Ectodermal cell (in vitro differentiated cells): ENCODE results near the gene PRICKLE2.

ENCODE experiments used
- H3K27ac ChIP-seq: 2 replicates; pipeline ENCODE4 v1.7.0; 2013; ENCODE audit warnings: mild to moderate bottlenecking, low read depth, low read length; ENCODE audit not compliant: insufficient read depth, poor library complexity, severe bottlenecking
- H3K27me3 ChIP-seq: 2 replicates; pipeline ENCODE4 v1.7.0; 2013; ENCODE audit warnings: mild to moderate bottlenecking, low read length; ENCODE audit not compliant: insufficient read depth, control insufficient read depth, poor library complexity, severe bottlenecking
- H3K36me3 ChIP-seq: one replicate; pipeline ENCODE4 v1.7.0; 2013; ENCODE audit warnings: low read length; ENCODE audit not compliant: control insufficient read depth, insufficient read depth
- H3K4me1 ChIP-seq: one replicate; pipeline ENCODE4 v1.7.0; 2013; ENCODE audit warnings: low read length; ENCODE audit not compliant: control insufficient read depth, insufficient read depth
- H3K4me3 ChIP-seq: 2 replicates; pipeline ENCODE4 v1.7.0; 2013; ENCODE audit warnings: low read depth, low read length, control low read depth; ENCODE audit not compliant: insufficient read depth
- H3K9me3 ChIP-seq: 2 replicates; pipeline ENCODE4 v1.7.0; 2013; ENCODE audit warnings: mild to moderate bottlenecking, low read length, moderate library complexity; ENCODE audit not compliant: control insufficient read depth
- whole genome bisulfite sequencing, 2 experiments: methylation state at CpG; one replicate each; pipeline ENCODE4 v1.1.7; 2013; ENCODE audit warnings: missing lambda C conversion rate in 2 of 2; 5-methylcytosine and 5-hydroxymethylcytosine counted together

PRICKLE2 gene

DNA sequence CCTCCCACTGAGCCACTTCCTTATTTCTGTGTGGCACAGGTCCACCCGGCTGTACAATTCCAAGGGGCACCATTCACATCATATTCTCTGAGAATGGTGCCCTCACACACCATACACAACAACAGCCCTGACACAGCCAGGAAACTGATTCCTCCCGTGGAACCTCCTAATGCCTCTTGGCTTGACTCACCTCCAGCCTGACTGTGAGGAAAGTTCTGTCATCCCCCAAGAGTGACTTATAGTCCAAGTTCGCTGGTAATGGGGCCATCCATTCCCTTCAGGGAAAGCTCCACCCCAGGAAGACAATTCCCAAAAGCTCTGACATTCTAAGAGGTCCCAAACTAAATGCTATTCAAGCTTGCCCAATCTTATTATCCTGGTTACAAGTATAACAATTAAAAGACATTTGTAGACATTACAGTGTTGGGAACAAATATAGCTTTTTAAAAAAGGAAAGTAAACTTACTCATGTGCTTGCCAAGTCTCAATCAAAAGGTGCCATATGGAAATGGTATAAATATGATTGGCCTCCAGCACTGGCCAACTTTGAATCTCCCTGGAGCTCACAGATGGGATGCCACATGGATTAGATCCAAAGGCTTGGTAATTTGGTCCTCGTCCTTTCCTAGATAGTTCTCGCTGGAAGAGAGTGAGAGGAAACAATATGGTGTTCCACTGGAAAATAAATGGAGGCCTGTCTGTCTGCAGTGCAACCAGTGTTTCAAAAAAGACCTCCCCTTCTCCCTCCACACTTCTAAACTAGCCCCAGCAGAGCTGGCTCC, 145.7 kb downstream of the PRICKLE2 start:
- H3K9me3 ChIP-seq, result no peaks in the 10 kb centered on the region
- peaks cover 4% of the 10 kb centered on the region for H3K4me1 ChIP-seq
- no peaks in the 10 kb centered on the region for H3K27me3 ChIP-seq
- WGBS, 2 experiments, result 89 to 98% methylated on average over 5 of the region's 5 CpGs
- no peaks in the 10 kb centered on the region for H3K36me3 ChIP-seq
- no peak overlapping the region for H3K27ac ChIP-seq
- H3K4me3 ChIP-seq, result no peak overlapping the region

DNA sequence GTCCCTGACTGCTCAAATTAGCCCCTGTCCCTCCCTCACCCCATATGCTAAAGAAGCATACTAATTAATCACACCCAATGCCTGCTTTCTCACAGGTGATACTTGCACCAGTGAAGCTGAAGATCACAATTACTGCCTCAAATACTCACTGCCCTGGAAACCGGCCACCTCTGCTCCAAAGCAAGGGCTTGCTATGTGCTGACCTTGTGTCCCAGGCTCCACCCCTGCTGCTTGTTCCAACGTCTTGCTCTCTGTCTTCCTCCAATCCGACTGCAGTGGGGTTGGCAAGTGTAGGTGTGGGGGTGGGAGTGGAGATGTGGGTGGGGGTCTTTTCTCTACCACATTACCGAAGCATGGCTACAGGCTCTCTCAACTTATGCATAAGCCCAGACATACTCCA, 146.3 kb downstream of the PRICKLE2 start:
- Histone ChIP-seq H3K27ac (no peak overlapping the region), H3K4me1 (peaks cover 4% of the 10 kb centered on the region), H3K4me3 (no peak overlapping the region), H3K27me3 (no peaks in the 10 kb centered on the region), H3K9me3 (no peaks in the 10 kb centered on the region), H3K36me3 (no peaks in the 10 kb centered on the region)
- WGBS, 2 experiments, result 71 to 84% methylated on average over 4 of the region's 4 CpGs

DNA sequence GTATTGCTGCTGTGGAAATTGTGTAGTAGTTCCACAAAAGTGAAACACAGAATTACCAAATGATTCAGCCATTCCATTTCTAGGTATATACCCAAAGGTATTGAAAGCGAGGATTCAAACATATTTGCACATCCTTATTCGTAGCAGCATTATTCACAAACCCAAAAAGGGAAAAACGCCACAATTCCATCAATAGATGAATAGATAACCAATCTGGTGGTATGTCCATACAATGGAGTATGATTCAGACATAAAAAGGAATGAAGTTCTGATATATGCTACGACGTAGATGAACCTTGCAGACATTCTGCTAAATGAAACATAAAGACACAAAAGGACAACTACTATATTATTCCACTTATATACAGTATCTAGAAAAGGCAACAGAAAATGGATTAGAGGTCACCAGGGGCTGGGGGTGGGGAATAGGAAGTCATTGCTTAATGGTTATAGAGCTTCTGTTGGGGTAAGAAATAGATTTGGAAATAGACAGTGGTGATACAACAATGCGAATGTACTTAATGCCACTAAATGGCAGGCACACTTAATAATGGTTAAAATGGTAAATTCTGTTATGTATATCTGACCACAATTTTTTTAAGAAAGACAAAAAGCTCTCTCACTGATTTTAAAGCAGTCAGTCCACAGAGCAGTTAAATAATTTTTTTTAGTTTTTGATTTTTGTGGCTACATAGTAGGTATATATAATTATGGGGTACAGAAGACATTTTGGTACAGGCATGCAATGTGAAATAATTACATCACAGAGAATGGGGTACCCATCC, 150.2 kb downstream of the PRICKLE2 start:
- Histone ChIP-seq H3K9me3 (no peaks in the 10 kb centered on the region), H3K4me1 (no peaks in the 10 kb centered on the region), H3K27ac (no peak overlapping the region), H3K4me3 (no peak overlapping the region), H3K27me3 (no peaks in the 10 kb centered on the region), H3K36me3 (no peaks in the 10 kb centered on the region)
- WGBS, 2 experiments, result 95 to 96% methylated on average over 4 of the region's 6 CpGs

DNA sequence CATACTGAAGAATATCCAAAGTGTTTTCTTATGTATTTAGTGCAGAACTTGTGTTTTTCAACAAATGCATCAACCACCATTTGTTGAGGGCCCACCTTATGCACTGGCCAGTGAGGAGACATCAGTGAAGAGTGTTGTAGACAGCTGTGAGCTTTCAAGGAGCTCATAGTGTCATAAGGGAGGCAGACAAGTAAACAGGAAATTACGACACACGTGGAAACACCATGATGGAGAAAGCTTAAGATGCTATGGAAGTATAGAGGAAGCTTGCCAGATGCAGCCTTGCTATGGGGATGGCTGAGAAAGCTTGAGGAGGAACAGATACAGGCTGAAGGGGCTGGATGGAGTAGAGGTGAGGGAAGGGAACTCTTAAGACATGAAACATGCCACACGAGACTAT, 151.2 kb downstream of the PRICKLE2 start:
- Histone ChIP-seq H3K9me3 (no peaks in the 10 kb centered on the region), H3K4me3 (no peak overlapping the region), H3K4me1 (no peaks in the 10 kb centered on the region), H3K27ac (no peak overlapping the region), H3K36me3 (no peaks in the 10 kb centered on the region), H3K27me3 (no peaks in the 10 kb centered on the region)
- 90 to 93% methylated on average over 2 to 3 of the region's 3 CpGs for WGBS, 2 experiments

DNA sequence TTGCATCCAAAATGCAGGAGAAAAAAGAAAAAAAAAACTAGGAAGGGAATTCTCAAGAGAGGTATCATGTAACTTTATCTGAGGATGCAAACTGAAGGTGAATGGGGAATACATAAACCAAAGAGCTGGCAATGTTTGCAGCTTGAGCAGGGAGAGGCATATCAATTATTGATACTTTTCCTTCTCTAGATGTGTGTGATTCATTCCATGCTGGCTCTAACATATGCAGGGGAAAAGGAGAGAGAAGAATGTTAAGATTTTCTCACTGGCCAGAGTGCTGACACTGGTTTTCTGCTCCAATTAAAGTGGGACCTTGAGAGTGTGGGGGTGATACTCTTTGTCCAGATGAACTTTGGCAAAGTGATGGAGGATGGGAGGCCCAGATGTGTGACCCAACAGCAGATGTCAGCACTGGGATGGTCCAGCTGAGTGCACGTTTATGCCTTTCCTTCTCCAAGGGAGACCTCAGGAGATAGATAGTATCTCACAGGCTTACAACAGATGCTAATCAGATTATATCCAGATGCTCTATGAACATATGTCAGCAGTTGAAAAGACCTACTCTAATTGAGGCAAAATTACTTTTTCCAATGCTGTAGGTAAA, 152.0 kb downstream of the PRICKLE2 start:
- H3K27me3 ChIP-seq, result no peaks in the 10 kb centered on the region
- no peak overlapping the region for H3K4me3 ChIP-seq
- no peaks in the 10 kb centered on the region for H3K36me3 ChIP-seq
- H3K27ac ChIP-seq, result no peak overlapping the region
- H3K9me3 ChIP-seq, result no peaks in the 10 kb centered on the region
- WGBS, 2 experiments, result 65 to 66% methylated on average over 1 of the region's 1 CpG
- H3K4me1 ChIP-seq, result no peaks in the 10 kb centered on the region

DNA sequence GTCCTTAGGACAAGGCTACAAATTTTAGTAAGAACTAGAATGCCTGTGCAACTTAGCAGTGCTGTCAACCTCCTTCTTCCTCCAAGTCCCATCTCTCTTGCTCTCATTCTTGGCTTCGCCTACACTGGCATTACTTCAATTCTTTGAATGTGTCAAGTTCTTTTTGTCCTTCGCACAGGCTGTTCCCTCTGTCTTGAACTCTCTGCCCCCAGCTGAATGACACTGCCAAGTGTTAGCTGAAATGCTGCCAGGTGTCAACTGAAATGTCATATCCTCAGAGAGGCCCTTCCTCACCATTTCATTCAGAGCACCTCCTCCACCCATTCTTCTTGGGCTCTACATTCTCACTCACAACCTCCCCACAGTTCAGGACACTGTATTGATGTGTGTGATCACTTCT, 153.1 kb downstream of the PRICKLE2 start:
- Histone ChIP-seq H3K27ac (no peak overlapping the region), H3K27me3 (no peaks in the 10 kb centered on the region), H3K36me3 (no peaks in the 10 kb centered on the region), H3K9me3 (no peaks in the 10 kb centered on the region), H3K4me3 (no peak overlapping the region), H3K4me1 (no peaks in the 10 kb centered on the region)
- WGBS, 2 experiments, result 92 to 94% methylated on average over 2 of the region's 2 CpGs

DNA sequence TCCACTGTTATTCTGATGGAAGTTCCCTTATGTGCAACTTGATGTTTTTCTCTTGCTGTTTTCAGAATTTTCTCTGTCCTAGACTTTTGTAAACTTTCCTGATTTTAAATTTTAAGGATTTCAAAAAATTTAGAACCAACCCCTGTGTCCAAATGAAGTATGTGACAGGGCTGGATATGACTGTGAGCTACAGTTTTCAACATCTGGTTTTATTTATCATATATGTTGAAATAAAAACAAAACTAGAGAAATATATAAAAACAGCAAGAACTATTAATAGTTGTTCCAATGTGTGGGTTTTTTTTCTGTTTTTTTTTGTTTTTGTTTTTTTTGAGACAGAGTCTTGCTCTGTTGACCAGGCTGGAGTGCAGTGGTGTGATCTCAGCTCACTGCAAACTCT, 154.6 kb downstream of the PRICKLE2 start:
- Histone ChIP-seq H3K4me3 (no peak overlapping the region), H3K4me1 (no peaks in the 10 kb centered on the region), H3K27ac (no peak overlapping the region), H3K27me3 (no peaks in the 10 kb centered on the region), H3K36me3 (no peaks in the 10 kb centered on the region), H3K9me3 (no peaks in the 10 kb centered on the region)

DNA sequence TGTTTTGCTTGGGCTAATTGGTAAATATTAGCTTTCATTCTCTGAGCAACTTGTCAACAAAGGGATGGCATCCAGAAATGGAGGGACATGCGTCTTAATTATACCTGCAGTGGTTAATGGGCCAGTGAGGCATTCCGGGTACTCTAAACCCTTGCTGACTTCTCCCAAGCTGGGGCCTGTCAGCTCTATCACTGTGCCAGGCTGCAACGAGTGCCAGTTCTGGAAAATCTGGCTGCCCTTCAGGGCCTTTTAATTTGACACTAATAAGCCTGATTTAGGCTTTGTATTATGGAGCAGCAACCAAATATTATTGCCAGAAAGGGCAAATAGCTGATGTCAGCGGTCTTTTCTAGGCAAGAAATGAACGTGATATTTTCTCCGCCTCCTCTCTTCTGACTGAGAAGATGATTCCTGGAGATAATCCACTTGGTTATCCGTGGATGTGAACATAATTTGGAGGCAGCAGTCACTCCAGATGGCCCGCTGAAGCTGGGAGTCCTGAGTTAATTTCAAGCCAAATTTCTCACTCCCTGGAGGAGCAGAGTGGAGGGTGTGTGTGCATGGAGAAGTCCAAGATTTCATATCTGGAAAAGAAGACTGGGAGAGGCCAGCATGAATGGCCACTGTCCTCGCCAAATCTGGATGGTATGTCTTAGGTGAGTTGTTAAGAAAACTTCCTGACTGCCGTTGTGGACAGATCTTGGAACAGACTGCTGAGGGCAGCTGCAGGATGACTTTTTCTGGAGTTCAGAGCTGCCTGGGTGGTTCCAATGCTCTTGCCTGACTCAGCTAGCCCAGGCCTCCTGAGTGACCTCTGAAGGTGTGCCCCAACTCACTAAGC, 157.5 kb downstream of the PRICKLE2 start:
- WGBS, 2 experiments, result 93 to 94% methylated on average over 10 of the region's 10 CpGs
- H3K27me3 ChIP-seq, result no peaks in the 10 kb centered on the region
- H3K27ac ChIP-seq, result no peak overlapping the region
- H3K36me3 ChIP-seq, result no peaks in the 10 kb centered on the region
- peaks cover 11% of the 10 kb centered on the region for H3K4me1 ChIP-seq
- H3K9me3 ChIP-seq, result no peaks in the 10 kb centered on the region
- no peak overlapping the region for H3K4me3 ChIP-seq

DNA sequence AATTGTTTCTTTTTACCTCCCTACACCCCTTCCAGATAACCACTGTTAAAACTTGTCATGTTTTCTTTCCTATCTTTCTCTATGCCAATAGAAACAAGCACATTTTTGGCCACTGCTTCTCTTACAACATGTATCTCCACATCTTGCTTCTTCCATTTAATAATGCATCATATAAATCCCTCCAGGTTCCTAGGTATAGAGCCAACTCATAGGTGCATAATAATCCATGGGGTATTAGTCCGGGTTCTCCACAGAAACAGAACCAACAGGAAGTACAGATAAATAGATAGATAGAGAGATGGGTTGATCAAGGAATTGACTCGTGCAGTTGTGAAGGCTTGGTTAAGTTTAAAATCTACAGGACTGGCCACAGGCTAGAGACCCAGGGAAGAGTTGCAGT, 160.5 kb downstream of the PRICKLE2 start:
- H3K27ac ChIP-seq, result no peak overlapping the region
- WGBS, 2 experiments, result 93 to 94% methylated on average over 2 of the region's 2 CpGs
- peaks cover 3% of the 10 kb centered on the region for H3K27me3 ChIP-seq

More for the DNA sequence above, 160.5 kb downstream of the PRICKLE2 start:
- Histone ChIP-seq H3K36me3 (no peaks in the 10 kb centered on the region), H3K9me3 (no peaks in the 10 kb centered on the region), H3K4me3 (no peak overlapping the region), H3K4me1 (peaks cover 22% of the 10 kb centered on the region)
